CD14-positive monocyte (primary cell): ENCODE results near the gene LRCH1. TPM values are rescaled to one million over a fixed set of nuclear protein-coding genes. Genes with fewer than 3 reads are reported as not detected.
A peak's percentile ranks its signal among the peaks of the same experiment; 100 is the strongest.

ENCODE experiments used
- DNase-seq, 3 donors: peaks; one replicate each; pipeline ENCODE4 v3.0.0-alpha.2; 2011 to 2022
- H2AFZ ChIP-seq: 2 replicates; pipeline ENCODE4 v1.6.0; 2012; ENCODE audit warnings: mild to moderate bottlenecking, low read depth, low read length, inconsistent platforms; ENCODE audit not compliant: insufficient read depth, poor library complexity, severe bottlenecking
- H3K27ac ChIP-seq, 2 donors: 1 replicate in 1 of 2; 2 replicates in 1 of 2; pipeline ENCODE4 v1.5.1; 2012 to 2013; ENCODE audit warnings: low read length in 2 of 2, control low read depth in 1 of 2, inconsistent platforms in 1 of 2, low read depth in 1 of 2, mild to moderate bottlenecking in 1 of 2
- H3K27me3 ChIP-seq, 2 donors: one replicate each; pipeline versions ENCODE4 v1.6.0 to v1.6.1; 2011 to 2013; ENCODE audit warnings: low read length in 2 of 2; ENCODE audit not compliant: control insufficient read depth in 2 of 2, insufficient read depth in 2 of 2
- H3K36me3 ChIP-seq, 2 donors: replicated peaks in 1 of 2; 1 replicate in 1 of 2; 2 replicates in 1 of 2; pipeline versions ENCODE4 v1.5.1 to v1.6.1; 2012 to 2013; ENCODE audit warnings: low read length in 2 of 2, control low read depth in 1 of 2, inconsistent platforms in 1 of 2, mild to moderate bottlenecking in 1 of 2; ENCODE audit not compliant: insufficient read depth in 2 of 2, control insufficient read depth in 1 of 2
- H3K4me1 ChIP-seq, 2 donors: 1 replicate in 1 of 2; 2 replicates in 1 of 2; pipeline versions ENCODE4 v1.5.1 to v1.6.1; 2012 to 2013; ENCODE audit warnings: low read length in 2 of 2, control low read depth in 1 of 2, inconsistent platforms in 1 of 2, mild to moderate bottlenecking in 1 of 2, moderate library complexity in 1 of 2; ENCODE audit not compliant: insufficient read depth in 2 of 2, control insufficient read depth in 1 of 2
- H3K4me2 ChIP-seq: replicated peaks from 2 replicates; pipeline ENCODE3; 2012; ENCODE audit warnings: low read length, moderate library complexity, mild to moderate bottlenecking; ENCODE audit not compliant: poor library complexity, severe bottlenecking; ENCODE audit errors: extremely low read depth
- H3K4me3 ChIP-seq, 3 experiments: fragments of 200-600 bp in 1 of 3; sonication (generic) in 1 of 3; replicated peaks in 1 of 3; 1 replicate in 2 of 3; 2 replicates in 1 of 3; pipeline ENCODE4 v1.5.1; 2011 to 2013; ENCODE audit warnings: low read length in 3 of 3, mild to moderate bottlenecking in 3 of 3, control low read depth in 2 of 3, low read depth in 2 of 3, inconsistent platforms in 1 of 3, moderate library complexity in 1 of 3
- H3K79me2 ChIP-seq: 2 replicates; pipeline ENCODE4 v1.6.0; 2012; ENCODE audit warnings: mild to moderate bottlenecking, control low read depth, inconsistent platforms, low read length, moderate library complexity; ENCODE audit not compliant: insufficient read depth
- H3K9ac ChIP-seq: 2 replicates; pipeline ENCODE4 v1.6.0; 2017; ENCODE audit warnings: low read length, mild to moderate bottlenecking; ENCODE audit not compliant: insufficient read depth, poor library complexity, severe bottlenecking
- H3K9me3 ChIP-seq, 2 donors: replicated peaks in 1 of 2; 1 replicate in 1 of 2; 2 replicates in 1 of 2; pipeline versions ENCODE4 v1.5.1 to v1.6.1; 2012 to 2013; ENCODE audit warnings: low read length in 2 of 2, control low read depth in 1 of 2; ENCODE audit not compliant: control insufficient read depth in 1 of 2, insufficient read depth in 1 of 2
- H4K20me1 ChIP-seq: 2 replicates; pipeline ENCODE4 v1.6.0; 2012; ENCODE audit warnings: mild to moderate bottlenecking, low read length, control low read depth, moderate library complexity; ENCODE audit not compliant: insufficient read depth
- H3K27ac Mint-ChIP-seq, 7 donors: one replicate each; pipeline ENCODE4 v1.8.0; 2020; ENCODE audit warnings: mild to moderate bottlenecking in 7 of 7, mixed read lengths in 7 of 7, moderate library complexity in 6 of 7, inconsistent platforms in 2 of 7
- H3K27me3 Mint-ChIP-seq, 3 donors: one replicate each; pipeline ENCODE4 v1.8.0; 2021 to 2022; ENCODE audit warnings: low read depth in 3 of 3, mild to moderate bottlenecking in 3 of 3, mixed read lengths in 3 of 3, moderate library complexity in 3 of 3, inconsistent platforms in 1 of 3
- H3K36me3 Mint-ChIP-seq, 2 donors: one replicate each; pipeline ENCODE4 v1.8.0; 2020; ENCODE audit warnings: mixed read lengths in 2 of 2, inconsistent platforms in 1 of 2, mild to moderate bottlenecking in 1 of 2
- H3K4me1 Mint-ChIP-seq: one replicate; pipeline ENCODE4 v1.8.0; 2020; ENCODE audit warnings: mild to moderate bottlenecking, mixed read lengths
- H3K4me3 Mint-ChIP-seq, 2 donors: one replicate each; pipeline ENCODE4 v1.8.0; 2020; ENCODE audit warnings: mild to moderate bottlenecking in 2 of 2, mixed read lengths in 2 of 2, moderate library complexity in 1 of 2
- H3K9me3 Mint-ChIP-seq, 7 donors: one replicate each; pipeline ENCODE4 v1.8.0; 2020 to 2022; ENCODE audit warnings: mixed read lengths in 7 of 7, mild to moderate bottlenecking in 6 of 7, moderate library complexity in 6 of 7, inconsistent platforms in 2 of 7
- WGBS: methylation state at CpG from one replicate; pipeline ENCODE4 v1.1.5; 2013; ENCODE audit warnings: missing lambda C conversion rate; ENCODE audit not compliant: insufficient coverage; 5-methylcytosine and 5-hydroxymethylcytosine counted together
- intact Hi-C, 2 donors: fragments of 100-400 bp; cut with micrococcal nuclease; formaldehyde crosslinking; loops; one replicate each; pipeline versions ENCODE4 v1.15.0 to v1.15.1; 2023
- polyA plus RNA-seq, 3 donors: library from polyadenylated mRNA; depleted of rRNA in 1 of 3; unstranded in 2 of 3; stranded (reverse) in 1 of 3; fragments of 300-500 nt in 2 of 3; fragments of >200 nt in 1 of 3; fragmentation: Illumina TruSeq in 2 of 3; gene quantifications; 1 replicate in 2 of 3; 2 replicates in 1 of 3; pipeline ENCODE4 v1.2.3, GENCODE V29; 2012 to 2021
- TF ChIP-seq, protein P1 (sequence below): fragments of 200-600 bp; IDR thresholded peaks from one replicate; pipeline ENCODE4 v1.8.0; 2022; ENCODE audit warnings: antibody characterized with exemption, mild to moderate bottlenecking

The LRCH1 gene
- polyA plus RNA-seq, 3 donors = 0.88 to 7.1 (median 2.1) TPM

DNA sequence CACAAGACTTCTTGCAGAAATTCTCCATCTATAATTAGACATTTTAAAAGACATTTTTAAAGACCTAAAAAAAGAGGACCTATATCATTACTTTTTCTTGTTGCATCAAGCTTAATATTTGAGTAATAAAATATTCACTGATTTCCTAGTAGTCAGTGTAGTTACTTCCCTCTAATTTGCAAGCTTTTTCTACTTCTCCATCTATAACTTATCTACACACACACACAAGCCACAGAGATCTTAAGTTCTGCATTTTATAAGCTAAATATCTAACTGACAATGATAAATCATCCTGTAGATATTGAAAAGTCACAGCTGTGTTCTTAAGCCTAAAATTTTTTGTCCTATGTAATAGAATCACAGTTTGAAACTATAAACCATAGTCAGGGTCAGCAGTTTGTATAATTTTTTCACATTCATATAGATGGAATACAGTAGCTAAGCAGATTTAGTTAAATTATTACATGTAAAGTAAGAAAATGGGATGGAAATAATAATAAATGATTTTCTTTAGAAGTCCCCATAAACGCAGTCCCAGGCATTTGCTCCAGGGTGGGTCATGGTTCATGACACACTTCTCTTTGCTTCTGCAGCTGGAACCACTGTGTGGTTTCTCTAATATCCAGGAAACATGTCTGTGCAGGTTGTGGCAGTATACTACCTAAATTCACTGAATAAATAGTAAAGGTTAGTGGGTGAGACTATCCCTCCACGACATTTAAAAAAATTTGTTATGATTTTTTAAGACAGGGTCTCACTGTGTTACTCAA, 183.8 kb downstream of the LRCH1 start:
- Mint-ChIP-seq H3K27me3 (peaks cover 0 to 1% (median 0%) of the 10 kb centered on the region in 3 donors), H3K9me3 (peaks cover 0 to 1% (median 0%) of the 10 kb centered on the region in 7 donors), H3K27ac (no peak overlapping the region), H3K36me3 (peaks cover 51 to 53% of the 10 kb centered on the region in 2 donors), H3K4me1 (peaks cover 10% of the 10 kb centered on the region), H3K4me3 (no peak overlapping the region)
- H3K27ac ChIP-seq = no peak overlapping the region
- peak in 1 of 3 donors; percentile 9 for DNase-seq
- no peaks in the 10 kb centered on the region for H4K20me1 ChIP-seq
- H3K4me1 ChIP-seq = peaks cover 5 to 17% of the 10 kb centered on the region in 2 donors
- H3K36me3 ChIP-seq = peaks cover 16 to 66% of the 10 kb centered on the region in 2 donors
- no peak overlapping the region for H3K9ac ChIP-seq
- TF ChIP-seq, protein P1, sequence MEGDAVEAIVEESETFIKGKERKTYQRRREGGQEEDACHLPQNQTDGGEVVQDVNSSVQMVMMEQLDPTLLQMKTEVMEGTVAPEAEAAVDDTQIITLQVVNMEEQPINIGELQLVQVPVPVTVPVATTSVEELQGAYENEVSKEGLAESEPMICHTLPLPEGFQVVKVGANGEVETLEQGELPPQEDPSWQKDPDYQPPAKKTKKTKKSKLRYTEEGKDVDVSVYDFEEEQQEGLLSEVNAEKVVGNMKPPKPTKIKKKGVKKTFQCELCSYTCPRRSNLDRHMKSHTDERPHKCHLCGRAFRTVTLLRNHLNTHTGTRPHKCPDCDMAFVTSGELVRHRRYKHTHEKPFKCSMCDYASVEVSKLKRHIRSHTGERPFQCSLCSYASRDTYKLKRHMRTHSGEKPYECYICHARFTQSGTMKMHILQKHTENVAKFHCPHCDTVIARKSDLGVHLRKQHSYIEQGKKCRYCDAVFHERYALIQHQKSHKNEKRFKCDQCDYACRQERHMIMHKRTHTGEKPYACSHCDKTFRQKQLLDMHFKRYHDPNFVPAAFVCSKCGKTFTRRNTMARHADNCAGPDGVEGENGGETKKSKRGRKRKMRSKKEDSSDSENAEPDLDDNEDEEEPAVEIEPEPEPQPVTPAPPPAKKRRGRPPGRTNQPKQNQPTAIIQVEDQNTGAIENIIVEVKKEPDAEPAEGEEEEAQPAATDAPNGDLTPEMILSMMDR = no peak
- H2AFZ ChIP-seq = no peak overlapping the region
- H3K4me2 ChIP-seq = no peak overlapping the region
- no peaks in the 10 kb centered on the region for H3K9me3 ChIP-seq
- intact Hi-C loops = no loop called here
- no peaks in the 10 kb centered on the region for H3K79me2 ChIP-seq
- H3K4me3 ChIP-seq = no peak overlapping the region
- WGBS = no CpG with 5 or more reads among the region's 2 CpGs
- H3K27me3 ChIP-seq = no peaks in the 10 kb centered on the region

DNA sequence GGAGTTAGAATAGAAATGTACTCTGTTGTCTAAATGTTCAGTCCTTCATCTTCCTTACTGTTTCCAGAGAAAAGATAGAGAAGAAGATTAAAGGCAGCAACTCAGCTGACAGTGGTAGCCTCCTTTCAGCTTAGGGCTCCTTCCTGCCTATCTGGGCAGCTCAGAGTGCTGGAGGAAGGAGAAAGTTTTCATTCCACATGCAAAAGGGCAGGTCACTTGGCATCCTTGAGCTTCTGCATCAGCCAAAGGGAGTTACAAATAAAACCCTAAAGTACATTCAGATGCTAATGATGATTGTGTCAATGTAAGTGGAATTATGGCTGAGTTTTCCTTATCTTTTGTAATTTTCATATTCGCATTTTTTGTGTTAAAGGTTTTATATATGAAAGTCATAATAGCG, 185.1 kb downstream of the LRCH1 start:
- intact Hi-C loops = no loop called here
- Histone ChIP-seq H3K36me3 (peaks cover 13 to 57% of the 10 kb centered on the region in 2 donors), H4K20me1 (no peaks in the 10 kb centered on the region), H3K4me3 (no peak overlapping the region), H3K79me2 (no peaks in the 10 kb centered on the region), H2AFZ (no peak overlapping the region), H3K4me2 (no peak overlapping the region), H3K9me3 (no peaks in the 10 kb centered on the region), H3K4me1 (peaks cover 5 to 17% of the 10 kb centered on the region in 2 donors), H3K27ac (no peak overlapping the region), H3K9ac (no peak overlapping the region), H3K27me3 (no peaks in the 10 kb centered on the region)
- TF ChIP-seq, protein P1 = no peak
- WGBS = no CpG with 5 or more reads among the region's 2 CpGs
- H3K27ac Mint-ChIP-seq = no peak overlapping the region
- peaks cover 0 to 1% (median 0%) of the 10 kb centered on the region in 3 donors for H3K27me3 Mint-ChIP-seq
- H3K4me1 Mint-ChIP-seq = peaks cover 10% of the 10 kb centered on the region
- H3K36me3 Mint-ChIP-seq = peaks cover 46 to 54% of the 10 kb centered on the region in 2 donors
- H3K4me3 Mint-ChIP-seq = no peak overlapping the region
- DNase-seq = no peak
- peaks cover 0 to 1% (median 0%) of the 10 kb centered on the region in 7 donors for H3K9me3 Mint-ChIP-seq
